ENCODE data around the gene DYNLT3.
A peak's percentile ranks its signal among the peaks of the same experiment; 100 is the strongest.

The DYNLT3 gene

GRCh38 chrX:37871626-37872302 is 24.4 kb upstream of the DYNLT3 start:
- DNase-seq (ENCODE audit: low spot score in 2 of 2) (no peak), ATAC-seq (replicated peaks; ENCODE audit: extremely low read depth, poor library complexity, severe bottlenecking) (no peak)
- Mint-ChIP-seq H3K4me1 (no peaks in the 10 kb centered on the region), H3K36me3 (ENCODE audit: insufficient read depth) (no peaks in the 10 kb centered on the region), H3K4me3 (no peak overlapping the region), H3K27ac (ENCODE audit: low read depth) (no peak overlapping the region), H3K27me3 (peaks cover 21% of the 10 kb centered on the region), H3K9me3 (no peaks in the 10 kb centered on the region)

- H3K27me3 Mint-ChIP-seq = peaks cover 30% of the 10 kb centered on the region
- no peaks in the 10 kb centered on the region for H3K9me3 Mint-ChIP-seq
- DNase-seq (ENCODE audit: low spot score in 2 of 2) = no peak
- ATAC-seq (replicated peaks; ENCODE audit: extremely low read depth, poor library complexity, severe bottlenecking) = no peak
- H3K4me1 Mint-ChIP-seq = no peaks in the 10 kb centered on the region
- H3K36me3 Mint-ChIP-seq (ENCODE audit: insufficient read depth) = no peaks in the 10 kb centered on the region
- H3K27ac Mint-ChIP-seq (ENCODE audit: low read depth) = no peak overlapping the region
- no peak overlapping the region for H3K4me3 Mint-ChIP-seq
Measured at GRCh38 chrX:37867536-37868153, 20.3 kb upstream of the DYNLT3 start.

- ATAC-seq (replicated peaks; ENCODE audit: extremely low read depth, poor library complexity, severe bottlenecking) (no peak), DNase-seq (ENCODE audit: low spot score in 2 of 2) (no peak)
- H3K9me3 Mint-ChIP-seq = no peaks in the 10 kb centered on the region
- H3K4me3 Mint-ChIP-seq = no peak overlapping the region
- no peak overlapping the region for H3K27ac Mint-ChIP-seq (ENCODE audit: low read depth)
- no peaks in the 10 kb centered on the region for H3K36me3 Mint-ChIP-seq (ENCODE audit: insufficient read depth)
- H3K4me1 Mint-ChIP-seq = no peaks in the 10 kb centered on the region
- peaks cover 29% of the 10 kb centered on the region for H3K27me3 Mint-ChIP-seq
Measured at GRCh38 chrX:37863728-37864127, 16.4 kb upstream of the DYNLT3 start.

- DNase-seq (ENCODE audit: low spot score in 2 of 2) (no peak), ATAC-seq (replicated peaks; ENCODE audit: extremely low read depth, poor library complexity, severe bottlenecking) (no peak)
- H3K4me3 Mint-ChIP-seq = no peak overlapping the region
- H3K36me3 Mint-ChIP-seq (ENCODE audit: insufficient read depth) = no peaks in the 10 kb centered on the region
- H3K4me1 Mint-ChIP-seq = no peaks in the 10 kb centered on the region
- H3K9me3 Mint-ChIP-seq = no peaks in the 10 kb centered on the region
- peaks cover 21% of the 10 kb centered on the region for H3K27me3 Mint-ChIP-seq
- H3K27ac Mint-ChIP-seq (ENCODE audit: low read depth) = no peak overlapping the region
Measured at GRCh38 chrX:37862851-37863250, 15.5 kb upstream of the DYNLT3 start.

GRCh38 chrX:37860721-37861120 is 13.3 kb upstream of the DYNLT3 start:
- no peak for ATAC-seq (replicated peaks; ENCODE audit: extremely low read depth, poor library complexity, severe bottlenecking)

GRCh38 chrX:37854748-37855147 is 7.4 kb upstream of the DYNLT3 start:
- Mint-ChIP-seq H3K36me3 (ENCODE audit: insufficient read depth) (no peaks in the 10 kb centered on the region), H3K9me3 (no peaks in the 10 kb centered on the region), H3K27ac (ENCODE audit: low read depth) (no peak overlapping the region), H3K4me3 (no peak overlapping the region), H3K4me1 (no peaks in the 10 kb centered on the region), H3K27me3 (no peaks in the 10 kb centered on the region)
- DNase-seq (ENCODE audit: low spot score in 2 of 2) (no peak), ATAC-seq (replicated peaks; ENCODE audit: extremely low read depth, poor library complexity, severe bottlenecking) (no peak)

More at GRCh38 chrX:37860721-37861120, 13.3 kb upstream of the DYNLT3 start:
- H3K9me3 Mint-ChIP-seq = no peaks in the 10 kb centered on the region
- H3K27me3 Mint-ChIP-seq = peaks cover 19% of the 10 kb centered on the region
- no peak overlapping the region for H3K27ac Mint-ChIP-seq (ENCODE audit: low read depth)
- H3K36me3 Mint-ChIP-seq (ENCODE audit: insufficient read depth) = no peaks in the 10 kb centered on the region
- DNase-seq (ENCODE audit: low spot score in 2 of 2) = no peak
- no peak overlapping the region for H3K4me3 Mint-ChIP-seq
- no peaks in the 10 kb centered on the region for H3K4me1 Mint-ChIP-seq

- DNase-seq (ENCODE audit: low spot score in 2 of 2) = no peak
- ATAC-seq (replicated peaks; ENCODE audit: extremely low read depth, poor library complexity, severe bottlenecking) = no peak
- Mint-ChIP-seq H3K4me1 (no peaks in the 10 kb centered on the region), H3K9me3 (no peaks in the 10 kb centered on the region), H3K36me3 (ENCODE audit: insufficient read depth) (no peaks in the 10 kb centered on the region), H3K27ac (ENCODE audit: low read depth) (no peak overlapping the region), H3K4me3 (no peak overlapping the region), H3K27me3 (no peaks in the 10 kb centered on the region)
Measured at GRCh38 chrX:37854148-37854547, 6.8 kb upstream of the DYNLT3 start.

GRCh38 chrX:37847733-37848197 is 394 bp upstream of the DYNLT3 start:
- peak overlapping the region; percentile 76 for H3K4me3 Mint-ChIP-seq
- H3K9me3 Mint-ChIP-seq = no peaks in the 10 kb centered on the region
- peak overlapping the region; percentile 87 for H3K27ac Mint-ChIP-seq (ENCODE audit: low read depth)
- no peaks in the 10 kb centered on the region for H3K27me3 Mint-ChIP-seq
- no peak for DNase-seq (ENCODE audit: low spot score in 2 of 2)
- peaks cover 2% of the 10 kb centered on the region for H3K36me3 Mint-ChIP-seq (ENCODE audit: insufficient read depth)
- ATAC-seq (replicated peaks; ENCODE audit: extremely low read depth, poor library complexity, severe bottlenecking) = peak; percentile 5
- H3K4me1 Mint-ChIP-seq = peaks cover 20% of the 10 kb centered on the region

- peak overlapping the region; percentile 76 for H3K4me3 Mint-ChIP-seq
- H3K27me3 Mint-ChIP-seq = no peaks in the 10 kb centered on the region
- no peak for DNase-seq (ENCODE audit: low spot score in 2 of 2)
- no peaks in the 10 kb centered on the region for H3K9me3 Mint-ChIP-seq
- H3K27ac Mint-ChIP-seq (ENCODE audit: low read depth) = peak overlapping the region; percentile 87
- no peak for ATAC-seq (replicated peaks; ENCODE audit: extremely low read depth, poor library complexity, severe bottlenecking)
- H3K36me3 Mint-ChIP-seq (ENCODE audit: insufficient read depth) = peaks cover 4% of the 10 kb centered on the region
- H3K4me1 Mint-ChIP-seq = peaks cover 20% of the 10 kb centered on the region
Measured at GRCh38 chrX:37846558-37846933, 825 bp downstream of the DYNLT3 start.

GRCh38 chrX:37846141-37846540 is 1.2 kb downstream of the DYNLT3 start:
- H3K9me3 Mint-ChIP-seq = no peaks in the 10 kb centered on the region
- DNase-seq (ENCODE audit: low spot score in 2 of 2) (no peak), ATAC-seq (replicated peaks; ENCODE audit: extremely low read depth, poor library complexity, severe bottlenecking) (no peak)
- H3K4me3 Mint-ChIP-seq = peak overlapping the region; percentile 76
- H3K4me1 Mint-ChIP-seq = peaks cover 20% of the 10 kb centered on the region
- H3K27me3 Mint-ChIP-seq = no peaks in the 10 kb centered on the region
- peak overlapping the region; percentile 87 for H3K27ac Mint-ChIP-seq (ENCODE audit: low read depth)
- H3K36me3 Mint-ChIP-seq (ENCODE audit: insufficient read depth) = peaks cover 4% of the 10 kb centered on the region

- H3K36me3 Mint-ChIP-seq (ENCODE audit: insufficient read depth) = peaks cover 10% of the 10 kb centered on the region
- peak overlapping the region; percentile 29 for H3K27ac Mint-ChIP-seq (ENCODE audit: low read depth)
- peaks cover 20% of the 10 kb centered on the region for H3K4me1 Mint-ChIP-seq
- H3K27me3 Mint-ChIP-seq = no peaks in the 10 kb centered on the region
- ATAC-seq (replicated peaks; ENCODE audit: extremely low read depth, poor library complexity, severe bottlenecking) (no peak), DNase-seq (ENCODE audit: low spot score in 2 of 2) (no peak)
- no peak overlapping the region for H3K4me3 Mint-ChIP-seq
- H3K9me3 Mint-ChIP-seq = no peaks in the 10 kb centered on the region
Measured at GRCh38 chrX:37844622-37845021, 2.7 kb downstream of the DYNLT3 start.

GRCh38 chrX:37840931-37841330 is 6.4 kb downstream of the DYNLT3 start:
- H3K36me3 Mint-ChIP-seq (ENCODE audit: insufficient read depth) = peaks cover 19% of the 10 kb centered on the region
- H3K4me1 Mint-ChIP-seq = peaks cover 15% of the 10 kb centered on the region
- no peak overlapping the region for H3K27ac Mint-ChIP-seq (ENCODE audit: low read depth)
- DNase-seq (ENCODE audit: low spot score in 2 of 2) (no peak), ATAC-seq (replicated peaks; ENCODE audit: extremely low read depth, poor library complexity, severe bottlenecking) (no peak)
- no peak overlapping the region for H3K4me3 Mint-ChIP-seq
- no peaks in the 10 kb centered on the region for H3K27me3 Mint-ChIP-seq
- no peaks in the 10 kb centered on the region for H3K9me3 Mint-ChIP-seq

GRCh38 chrX:37834937-37835336 is 12.4 kb downstream of the DYNLT3 start:
- DNase-seq (ENCODE audit: low spot score in 2 of 2) (no peak), ATAC-seq (replicated peaks; ENCODE audit: extremely low read depth, poor library complexity, severe bottlenecking) (no peak)
- Mint-ChIP-seq H3K36me3 (ENCODE audit: insufficient read depth) (peaks cover 12% of the 10 kb centered on the region), H3K4me3 (no peak overlapping the region), H3K9me3 (no peaks in the 10 kb centered on the region), H3K27ac (ENCODE audit: low read depth) (no peak overlapping the region), H3K27me3 (no peaks in the 10 kb centered on the region), H3K4me1 (no peaks in the 10 kb centered on the region)

Data from central memory CD8-positive, alpha-beta T cell (primary cell).